Jurkat, Clone E6-1 (cell line): ENCODE data around the gene YY2. TPM values are rescaled to one million over a fixed set of nuclear protein-coding genes. Genes with fewer than 3 reads are reported as not detected.
"Not testable (repeated sequence)": the region's sequence is repeated elsewhere in the genome, so short reads cannot be mapped to it uniquely, and the experiment has no call there.

Experiments
- DNase-seq: peaks from one replicate; pipeline ENCODE4 v3.0.0-alpha.2; 2011; ENCODE audit warnings: low read depth, low spot score
- H3K4me3 ChIP-seq: 2 replicates; pipeline ENCODE4 v1.5.1; 2011; ENCODE audit warnings: mild to moderate bottlenecking, low read length, control low read depth, moderate library complexity
- polyA plus RNA-seq: library from polyadenylated mRNA; unstranded; fragments of >200 nt; gene quantifications from one replicate; pipeline ENCODE4 v1.2.1, GENCODE V29; 2012; ENCODE audit warnings: missing spikeins; ENCODE audit not compliant: insufficient read length, insufficient read depth

YY2 gene
- polyA plus RNA-seq, result 1.0 TPM

- DNase-seq, result no peak
- H3K4me3 ChIP-seq, result no peak within 1 kb of the TSS
Observed at GRCh38 chrX:21855937-21856415, at the start of gene YY2. TSS of gene YY2 (plus strand) at chrX:21855987. CDS start at chrX:21856485, 498 bp downstream.

GRCh38 chrX:21806691-21807090 is 49.1 kb upstream of the YY2 start:
- DNase-seq, result no peak
- no peak overlapping the region for H3K4me3 ChIP-seq

GRCh38 chrX:21811832-21812231 is 44.0 kb upstream of the YY2 start:
- no peak for DNase-seq

GRCh38 chrX:21812628-21813027 is 43.2 kb upstream of the YY2 start:
- no peak for DNase-seq
- no peak overlapping the region for H3K4me3 ChIP-seq

More at GRCh38 chrX:21811832-21812231, 44.0 kb upstream of the YY2 start:
- H3K4me3 ChIP-seq, result no peak overlapping the region

GRCh38 chrX:21813612-21814368 is 42.0 kb upstream of the YY2 start:
- H3K4me3 ChIP-seq, result no peak overlapping the region
- no peak for DNase-seq

- no peak overlapping the region for H3K4me3 ChIP-seq
- DNase-seq, result no peak
Observed at GRCh38 chrX:21816136-21816535, 39.7 kb upstream of the YY2 start.

- DNase-seq, H3K4me3 ChIP-seq: not testable (repeated sequence)
Observed at GRCh38 chrX:21820170-21820569, 35.6 kb upstream of the YY2 start.

- no peak for DNase-seq
- H3K4me3 ChIP-seq, result no peak overlapping the region
Observed at GRCh38 chrX:21821875-21822274, 33.9 kb upstream of the YY2 start.

- DNase-seq, result no peak
- no peak overlapping the region for H3K4me3 ChIP-seq
Observed at GRCh38 chrX:21831496-21831895, 24.3 kb upstream of the YY2 start.

- no peak overlapping the region for H3K4me3 ChIP-seq
- no peak for DNase-seq
Observed at GRCh38 chrX:21837056-21837455, 18.7 kb upstream of the YY2 start.

- peak overlapping the region; percentile 73 for H3K4me3 ChIP-seq
- DNase-seq, result no peak
Observed at GRCh38 chrX:21838937-21839333, 16.9 kb upstream of the YY2 start.

- H3K4me3 ChIP-seq, result peak within 1 kb of the TSS; percentile 73
- DNase-seq, result peak; percentile 84
Observed at GRCh38 chrX:21839334-21840192, 16.2 kb upstream of the YY2 start, which contains the start of gene MBTPS2. TSS of gene MBTPS2 (plus strand) at chrX:21839617. CDS start at chrX:21839735, 118 bp downstream.

GRCh38 chrX:21840193-21840545 is 15.6 kb upstream of the YY2 start:
- H3K4me3 ChIP-seq, result peak overlapping the region; percentile 73
- DNase-seq, result peak; percentile 17

- no peak for DNase-seq
- no peak overlapping the region for H3K4me3 ChIP-seq
Observed at GRCh38 chrX:21843179-21843578, 12.6 kb upstream of the YY2 start.

GRCh38 chrX:21845096-21845495 is 10.7 kb upstream of the YY2 start:
- H3K4me3 ChIP-seq, result no peak overlapping the region
- DNase-seq, result no peak

- DNase-seq, result no peak
- H3K4me3 ChIP-seq, result no peak overlapping the region
Observed at GRCh38 chrX:21847342-21847741, 8.4 kb upstream of the YY2 start.

- no peak overlapping the region for H3K4me3 ChIP-seq
- DNase-seq, result no peak
Observed at GRCh38 chrX:21853578-21853977, 2.2 kb upstream of the YY2 start.

GRCh38 chrX:21856504-21856903 is 717 bp downstream of the YY2 start:
- DNase-seq, result no peak

GRCh38 chrX:21863241-21863640 is 7.5 kb downstream of the YY2 start:
- DNase-seq, result no peak
- no peak overlapping the region for H3K4me3 ChIP-seq

More at GRCh38 chrX:21856504-21856903, 717 bp downstream of the YY2 start:
- H3K4me3 ChIP-seq, result no peak overlapping the region

GRCh38 chrX:21865436-21865835 is 9.6 kb downstream of the YY2 start:
- H3K4me3 ChIP-seq, result no peak overlapping the region
- no peak for DNase-seq
